ENCODE results near the gene SIPA1L3. TPM values are rescaled to one million over a fixed set of nuclear protein-coding genes. Genes with fewer than 3 reads are reported as not detected.

The SIPA1L3 gene
- total and polyA plus RNA-seq, 8 donors, result 2.9 to 211 (median 24.3) TPM

DNA sequence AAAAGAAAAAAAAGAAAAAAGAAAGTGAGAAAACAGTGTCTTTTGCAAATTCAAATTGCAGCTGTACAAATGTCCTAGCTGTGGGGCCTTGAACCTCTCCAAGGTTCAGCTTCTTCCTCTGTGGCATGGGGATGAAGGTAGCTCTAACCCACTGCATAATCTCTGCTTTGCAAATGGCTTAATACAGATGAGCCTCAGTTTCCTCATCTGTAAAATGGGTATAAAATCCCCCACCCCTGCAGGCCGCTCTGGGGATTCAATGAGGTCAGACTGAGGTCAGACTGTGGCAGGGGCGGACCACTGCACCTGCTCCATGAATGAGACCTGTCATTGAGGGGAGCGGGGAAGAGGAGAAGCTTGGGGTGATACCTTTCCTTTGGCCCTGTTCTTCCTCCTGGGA lies 311.2 kb downstream of the SIPA1L3 start:
- Histone ChIP-seq H3K36me3 (no peaks in the 10 kb centered on the region), H3K27me3 (peaks cover 10 to 99% (median 27%) of the 10 kb centered on the region in 3 donors), H3K4me3 (no peak overlapping the region), H3K27ac (no peak overlapping the region), H3K4me1 (no peaks in the 10 kb centered on the region), H3K9me3 (no peaks in the 10 kb centered on the region)
- WGBS, 5 donors, result 72 to 100% (median 88%) methylated on average over 2 to 3 of the region's 3 CpGs
- no peak for DNase-seq
- intact Hi-C loops (cut with DNase I; ENCODE audit: low total_unique reads), result no loop called here
- TF ChIP-seq, protein P1, sequence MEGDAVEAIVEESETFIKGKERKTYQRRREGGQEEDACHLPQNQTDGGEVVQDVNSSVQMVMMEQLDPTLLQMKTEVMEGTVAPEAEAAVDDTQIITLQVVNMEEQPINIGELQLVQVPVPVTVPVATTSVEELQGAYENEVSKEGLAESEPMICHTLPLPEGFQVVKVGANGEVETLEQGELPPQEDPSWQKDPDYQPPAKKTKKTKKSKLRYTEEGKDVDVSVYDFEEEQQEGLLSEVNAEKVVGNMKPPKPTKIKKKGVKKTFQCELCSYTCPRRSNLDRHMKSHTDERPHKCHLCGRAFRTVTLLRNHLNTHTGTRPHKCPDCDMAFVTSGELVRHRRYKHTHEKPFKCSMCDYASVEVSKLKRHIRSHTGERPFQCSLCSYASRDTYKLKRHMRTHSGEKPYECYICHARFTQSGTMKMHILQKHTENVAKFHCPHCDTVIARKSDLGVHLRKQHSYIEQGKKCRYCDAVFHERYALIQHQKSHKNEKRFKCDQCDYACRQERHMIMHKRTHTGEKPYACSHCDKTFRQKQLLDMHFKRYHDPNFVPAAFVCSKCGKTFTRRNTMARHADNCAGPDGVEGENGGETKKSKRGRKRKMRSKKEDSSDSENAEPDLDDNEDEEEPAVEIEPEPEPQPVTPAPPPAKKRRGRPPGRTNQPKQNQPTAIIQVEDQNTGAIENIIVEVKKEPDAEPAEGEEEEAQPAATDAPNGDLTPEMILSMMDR (IDR thresholded peaks at IDR 0.05), result no peak
- TF ChIP-seq POLR2A (IDR thresholded peaks at IDR 0.05), result no peak
- no peak for TF ChIP-seq EP300 (IDR thresholded peaks at IDR 0.05)
- TF ChIP-seq POLR2AphosphoS5 (IDR thresholded peaks at IDR 0.05), result no peak

DNA sequence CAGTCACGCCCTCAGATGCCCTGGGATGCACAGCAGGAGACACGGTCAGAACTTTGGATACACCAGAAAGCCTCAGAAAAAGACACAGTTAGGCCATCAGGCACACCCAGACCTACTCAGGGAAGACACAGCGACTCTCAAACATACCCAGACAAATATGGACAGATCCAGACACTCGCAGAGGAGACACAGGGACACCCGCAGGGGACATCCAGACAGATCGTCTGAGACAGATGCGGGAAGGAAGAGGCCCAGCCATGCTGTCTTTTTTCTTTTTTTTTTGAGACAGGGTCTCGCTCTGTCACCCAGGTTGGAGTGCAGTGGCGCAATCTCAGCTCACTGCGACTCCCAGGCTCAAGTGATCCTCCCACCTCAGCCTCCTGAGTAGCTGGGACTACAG lies 312.2 kb downstream of the SIPA1L3 start:
- Histone ChIP-seq H3K36me3 (no peaks in the 10 kb centered on the region), H3K27ac (no peak overlapping the region), H3K4me3 (no peak overlapping the region), H3K9me3 (no peaks in the 10 kb centered on the region), H3K4me1 (peaks cover 6 to 9% (median 8%) of the 10 kb centered on the region in 4 donors), H3K27me3 (peaks cover 14 to 99% (median 33%) of the 10 kb centered on the region in 3 donors)
- WGBS, 5 donors, result 88 to 92% (median 90%) methylated on average over 8 to 10 of the region's 10 CpGs
- intact Hi-C loops (cut with DNase I; ENCODE audit: low total_unique reads), result no loop called here
- TF ChIP-seq EP300 (IDR thresholded peaks at IDR 0.05) (no peak), POLR2A (IDR thresholded peaks at IDR 0.05) (no peak), POLR2AphosphoS5 (IDR thresholded peaks at IDR 0.05) (no peak)
- TF ChIP-seq, protein P1 (IDR thresholded peaks at IDR 0.05), result no peak
- no peak for DNase-seq

DNA sequence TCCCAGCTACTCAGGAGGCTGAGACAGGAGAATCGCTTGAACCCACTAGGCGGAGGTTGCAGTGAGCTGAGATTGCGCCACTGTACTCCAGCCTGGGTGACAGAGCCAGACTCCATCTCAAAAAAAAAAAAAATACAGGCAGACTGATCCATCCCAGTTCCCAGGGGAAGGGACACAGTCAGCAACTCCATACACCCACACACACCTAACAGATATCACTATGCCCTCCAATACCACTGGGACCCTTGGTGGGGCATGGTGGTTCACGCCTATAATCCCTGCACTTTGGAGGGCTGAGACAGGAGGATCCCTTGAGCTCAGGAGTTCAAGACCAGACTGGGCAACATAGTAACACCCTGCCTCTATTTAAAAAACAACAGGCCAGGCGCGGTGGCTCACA lies 314.4 kb downstream of the SIPA1L3 start:
- Histone ChIP-seq H3K36me3 (no peaks in the 10 kb centered on the region), H3K27me3 (peaks cover 21 to 99% (median 55%) of the 10 kb centered on the region in 3 donors), H3K4me3 (no peak overlapping the region), H3K9me3 (no peaks in the 10 kb centered on the region), H3K27ac (no peak overlapping the region), H3K4me1 (peaks cover 9 to 14% (median 11%) of the 10 kb centered on the region in 4 donors)
- DNase-seq, result no peak
- intact Hi-C loops (cut with DNase I; ENCODE audit: low total_unique reads), result no loop called here
- WGBS, 5 donors, result 89 to 95% (median 91%) methylated on average over 4 to 6 of the region's 6 CpGs
- TF ChIP-seq POLR2AphosphoS5 (IDR thresholded peaks at IDR 0.05) (no peak), POLR2A (IDR thresholded peaks at IDR 0.05) (no peak), EP300 (IDR thresholded peaks at IDR 0.05) (no peak)
- TF ChIP-seq, protein P1 (IDR thresholded peaks at IDR 0.05), result no peak

DNA sequence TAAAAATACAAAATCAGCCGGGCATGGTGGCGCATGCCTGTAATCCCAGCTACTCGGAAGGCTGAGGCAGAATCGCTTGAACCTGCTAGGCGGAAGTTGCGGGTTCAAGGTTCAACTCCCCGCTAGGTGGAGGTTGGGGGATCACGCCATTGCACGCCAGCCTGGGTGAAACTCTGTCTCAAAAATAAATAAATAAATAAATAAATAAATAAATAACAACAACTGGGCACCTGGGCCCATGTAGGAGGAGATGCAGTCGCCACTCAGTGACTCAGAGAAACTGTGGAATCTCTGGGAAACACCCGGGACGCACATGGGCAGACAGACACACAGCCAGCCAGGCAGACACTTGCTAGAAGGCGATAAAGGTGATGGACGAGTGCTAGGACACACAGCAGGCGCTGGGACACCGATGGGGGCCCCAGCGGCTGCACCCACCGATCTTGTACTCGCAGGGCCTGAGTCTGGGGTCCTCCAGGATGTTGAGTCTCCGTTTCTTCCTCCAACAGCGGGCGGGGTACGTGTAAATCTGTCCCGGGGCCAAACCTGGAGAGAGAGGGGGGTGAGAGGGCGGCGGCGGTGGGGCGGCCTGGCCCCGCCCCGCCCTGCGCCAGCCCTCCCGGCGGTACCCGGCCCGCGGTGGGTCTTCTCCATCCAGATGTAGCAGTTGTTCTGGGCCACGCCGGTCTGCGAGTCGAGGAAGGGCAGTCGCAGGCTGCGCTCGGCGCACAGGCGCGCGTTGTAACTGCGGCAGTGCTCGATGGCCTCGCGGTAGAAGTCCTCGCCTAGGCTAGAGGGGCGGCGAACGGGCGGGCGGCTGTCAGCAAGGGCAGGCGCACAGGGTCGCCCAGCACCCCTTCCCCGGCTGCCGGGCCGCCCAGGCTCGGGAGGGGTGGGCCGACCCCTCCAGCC lies 315.2 kb downstream of the SIPA1L3 start:
- intact Hi-C loops (cut with DNase I; ENCODE audit: low total_unique reads), result no loop called here
- 44 to 89% (median 47%) methylated on average over 21 to 64 of the region's 64 CpGs for WGBS, 5 donors

More for the DNA sequence above, 315.2 kb downstream of the SIPA1L3 start:
- Histone ChIP-seq H3K27ac (no peak overlapping the region), H3K4me1 (peaks cover 9 to 14% (median 11%) of the 10 kb centered on the region in 4 donors), H3K4me3 (no peak overlapping the region), H3K9me3 (no peaks in the 10 kb centered on the region), H3K36me3 (no peaks in the 10 kb centered on the region), H3K27me3 (peaks cover 22 to 99% (median 62%) of the 10 kb centered on the region in 3 donors)
- TF ChIP-seq, protein P1 (IDR thresholded peaks at IDR 0.05), result no peak
- TF ChIP-seq POLR2A (IDR thresholded peaks at IDR 0.05) (no peak), POLR2AphosphoS5 (IDR thresholded peaks at IDR 0.05) (no peak), EP300 (IDR thresholded peaks at IDR 0.05) (no peak)
- no peak for DNase-seq
